Inflammatory macrophage treated with lipopolysaccharide for 1 hour (primary cell): ENCODE data around the gene LRRC37A3.
"Not testable (repeated sequence)": the region's sequence is repeated elsewhere in the genome, so short reads cannot be mapped to it uniquely, and the experiment has no call there.

ENCODE experiments used
- DNase-seq, 2 donors: peaks; one replicate each; pipeline ENCODE4 v3.0.0-alpha.2; 2020 to 2022

Gene LRRC37A3

DNA sequence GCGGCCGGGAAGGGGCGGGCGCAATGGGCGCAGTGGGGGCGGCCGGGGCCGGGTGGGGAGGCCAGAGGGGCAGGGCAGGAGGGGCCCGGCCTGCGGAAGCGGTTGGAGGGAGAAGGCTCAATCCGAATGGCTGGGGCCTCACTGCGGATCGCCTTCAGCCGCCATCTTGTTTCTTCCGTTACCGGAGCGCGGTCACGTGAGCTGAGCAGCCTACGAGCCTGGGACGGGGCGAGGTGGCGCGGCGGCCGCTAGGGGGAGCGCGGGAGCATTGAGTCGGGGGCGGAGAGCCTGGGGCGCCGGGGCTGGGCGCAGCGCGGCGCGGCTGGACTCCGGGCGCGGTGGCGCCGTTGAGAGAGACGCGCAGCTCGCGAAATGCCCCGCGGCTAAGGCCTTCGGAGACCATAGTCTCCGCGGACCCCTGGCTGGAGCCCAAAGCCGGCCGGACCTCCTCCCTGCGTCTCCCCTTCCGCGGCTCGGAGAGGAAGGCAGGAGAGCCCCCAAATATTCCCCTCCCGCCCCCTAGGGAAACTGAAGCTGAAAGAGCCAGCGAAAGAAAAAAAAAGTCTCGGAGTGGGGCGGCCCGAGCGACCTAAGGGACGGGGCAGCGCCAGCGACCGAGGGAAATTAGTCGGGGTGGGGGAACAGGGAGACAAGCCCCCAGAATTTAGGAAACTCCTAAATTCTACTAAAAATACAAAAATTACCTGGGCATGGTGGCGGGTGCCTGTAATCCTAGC is at the start of gene LRRC37A3:
Gene LRRC37A3, minus strand, starts transcription at position 190 of the 737 bp plus-strand sequence. CDS start 22,221 bp downstream, outside the sequence.
- peak; percentile 94 to 99 for DNase-seq

GRCh38 chr17:64965873-64966287 is 46.6 kb upstream of the LRRC37A3 start:
- DNase-seq, result peak; percentile 29 to 40

DNA sequence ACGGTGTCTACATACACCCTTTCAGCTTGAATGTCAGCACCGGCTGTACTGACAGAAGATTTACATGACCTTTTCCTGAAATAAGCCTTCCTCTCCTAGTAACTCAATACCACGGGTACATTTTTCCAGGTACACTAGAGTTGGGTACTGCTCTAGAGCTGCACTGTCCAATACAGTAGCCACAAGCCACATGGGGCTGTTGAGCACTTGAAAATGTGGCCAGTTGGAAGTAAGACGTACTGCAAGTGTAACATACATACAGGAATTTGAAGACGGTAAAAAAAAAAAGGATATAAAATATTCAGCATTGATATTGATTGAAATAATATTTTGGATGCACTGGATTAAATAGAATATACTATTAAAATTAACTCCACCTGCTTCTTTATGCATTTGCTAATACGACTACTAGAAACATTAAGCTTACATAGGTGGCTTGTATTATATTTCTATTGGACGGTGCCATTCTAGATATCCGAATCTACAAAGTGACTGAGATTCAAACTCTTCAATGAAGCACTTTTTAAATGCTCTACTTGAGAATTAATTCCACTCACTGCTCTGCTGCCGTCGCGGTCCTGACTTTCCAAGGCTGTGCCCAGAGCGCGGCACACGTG is 46.1 kb upstream of the LRRC37A3 start:
- DNase-seq, result not testable (repeated sequence)

- DNase-seq, result no peak
These were observed 45.5 kb upstream of the LRRC37A3 start for GRCh38 chr17:64964796-64965195.

GRCh38 chr17:64963814-64964213 is 44.5 kb upstream of the LRRC37A3 start:
- DNase-seq, result peak; percentile 10 to 20

DNA sequence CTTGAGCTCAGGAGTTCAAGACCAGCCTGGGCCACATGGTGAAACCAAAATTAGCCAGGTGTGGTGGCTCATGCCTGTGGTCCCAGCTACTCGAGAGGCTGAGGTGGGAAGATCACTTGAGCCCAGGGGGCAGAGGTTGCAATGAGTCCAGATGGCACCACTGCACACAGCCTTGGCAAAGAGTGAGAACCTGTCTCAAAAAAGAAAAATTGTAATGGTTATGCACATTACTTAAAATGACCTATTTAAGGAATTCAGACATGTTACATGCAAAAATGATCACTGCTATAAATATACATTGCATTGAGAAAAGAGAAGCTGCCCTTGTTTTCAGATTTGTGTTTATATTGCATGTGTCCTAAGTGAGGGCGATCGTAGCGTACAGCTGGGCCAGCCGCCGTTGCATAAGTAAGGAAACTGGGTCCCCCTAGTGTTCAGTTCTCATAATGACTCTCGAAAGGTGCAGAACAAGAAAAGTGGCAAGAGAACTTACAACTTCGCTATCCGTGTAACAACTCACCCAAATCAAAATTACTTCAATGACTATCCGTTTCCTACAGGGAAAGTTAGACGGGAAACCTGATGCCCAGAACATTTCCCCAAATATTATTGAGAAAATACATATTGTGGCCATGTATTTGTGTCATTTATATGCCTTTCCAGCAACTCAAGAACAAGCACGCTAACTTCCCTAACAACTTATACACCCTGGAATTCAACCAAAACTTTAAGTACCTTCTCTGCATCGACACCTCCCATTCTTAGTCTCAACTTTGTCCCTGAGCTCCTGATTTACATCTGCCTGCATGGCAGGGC is 42.5 kb upstream of the LRRC37A3 start:
- peak; percentile 41 to 77 for DNase-seq

DNA sequence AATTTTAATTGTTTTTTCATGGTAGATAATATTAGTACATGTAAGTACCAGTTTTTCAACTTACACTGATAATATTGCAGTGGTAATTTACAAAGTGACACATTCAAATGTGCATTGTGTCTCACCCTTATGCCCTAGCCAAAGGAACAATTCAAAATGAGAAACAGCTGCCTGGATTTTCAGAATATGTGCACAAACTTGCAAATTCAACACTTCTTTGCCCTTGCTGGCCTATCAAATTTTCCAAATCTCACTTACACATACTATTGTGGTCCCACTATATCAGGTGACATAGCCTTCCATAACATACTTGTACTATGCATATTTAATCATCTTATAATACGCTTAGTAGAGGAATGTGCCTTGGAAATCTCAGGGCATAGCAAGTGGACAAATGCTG is 32.6 kb upstream of the LRRC37A3 start:
- DNase-seq, result no peak

DNA sequence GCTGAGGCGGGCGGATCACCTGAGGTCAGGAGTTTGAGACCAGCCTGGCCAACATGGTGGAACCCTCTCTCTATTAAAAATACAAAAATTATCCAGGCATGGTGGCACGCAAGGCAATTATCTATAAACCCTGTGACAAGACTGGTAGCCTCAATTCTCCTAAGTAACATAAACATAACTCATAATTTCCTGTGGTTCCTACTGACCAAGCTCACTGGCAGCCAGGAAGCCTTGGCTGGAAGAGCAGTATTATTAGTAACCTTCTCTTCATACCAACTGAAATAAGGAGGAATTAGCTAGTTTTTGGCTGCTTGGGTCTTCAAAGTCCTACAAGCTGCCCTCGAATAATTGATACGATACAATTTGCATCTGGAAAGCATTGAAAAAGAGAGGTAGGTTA is 31.6 kb upstream of the LRRC37A3 start:
- DNase-seq, result no peak

GRCh38 chr17:64947152-64947551 is 27.9 kb upstream of the LRRC37A3 start:
- DNase-seq, result no peak

DNA sequence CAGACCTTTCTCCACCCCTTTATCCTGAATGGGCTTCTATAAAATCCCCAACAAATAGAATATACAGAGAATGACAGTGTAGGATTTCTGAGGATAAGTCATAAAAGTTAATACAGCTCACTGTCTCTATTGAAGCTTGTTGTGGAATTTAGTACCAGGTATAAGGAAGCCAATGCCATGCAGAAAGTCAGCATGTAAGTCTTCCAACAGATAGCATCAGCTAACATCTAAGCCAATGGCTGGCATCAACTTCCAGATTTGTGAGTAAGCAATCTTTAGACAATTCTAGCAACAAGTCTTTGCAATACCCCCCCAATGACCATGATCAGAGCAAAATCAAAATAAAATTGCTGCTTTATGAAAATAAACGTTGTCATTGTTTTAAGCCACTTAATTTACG is 22.5 kb upstream of the LRRC37A3 start:
- DNase-seq, result no peak

DNA sequence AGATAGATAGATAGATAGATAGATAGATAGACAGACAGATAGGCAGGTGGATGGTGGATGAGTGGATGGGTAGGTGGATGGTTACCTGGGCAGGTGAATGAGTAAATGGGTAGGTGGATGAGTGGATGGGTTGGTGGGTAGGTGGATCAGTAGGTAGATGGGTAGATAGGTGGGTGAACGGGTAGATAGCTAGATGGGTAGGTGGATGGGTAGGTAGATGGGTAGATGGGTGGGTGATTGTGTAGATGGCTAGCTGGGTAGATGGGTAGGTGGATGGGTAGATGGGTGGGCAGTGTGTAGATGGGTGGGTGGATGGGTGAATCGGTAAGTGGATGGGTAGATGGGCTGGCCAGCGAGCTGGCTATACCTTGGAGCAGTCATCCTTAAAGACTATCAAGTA is 21.8 kb upstream of the LRRC37A3 start:
- DNase-seq, result no peak

DNA sequence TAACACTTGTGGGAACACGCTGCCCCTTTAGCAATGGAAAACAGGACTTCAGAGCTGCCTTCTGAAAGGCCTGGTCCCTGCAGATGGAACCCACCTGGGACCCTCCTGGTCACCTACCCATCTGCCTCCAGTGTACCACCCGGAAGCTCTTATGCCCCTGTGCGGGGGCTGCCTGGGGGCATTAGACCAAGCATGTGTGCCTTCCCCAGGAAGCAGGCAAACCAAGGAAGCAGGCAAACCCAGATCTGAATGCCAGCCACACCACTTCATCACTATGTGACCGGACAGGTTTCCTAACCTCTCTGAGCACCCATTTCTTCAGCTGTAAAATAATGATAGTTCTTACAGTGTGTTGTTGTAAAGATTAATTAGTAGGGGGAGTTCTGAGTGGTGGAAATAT is 20.8 kb upstream of the LRRC37A3 start:
- no peak for DNase-seq

GRCh38 chr17:64938925-64939474 is 19.7 kb upstream of the LRRC37A3 start:
- peak; percentile 42 to 63 for DNase-seq

DNA sequence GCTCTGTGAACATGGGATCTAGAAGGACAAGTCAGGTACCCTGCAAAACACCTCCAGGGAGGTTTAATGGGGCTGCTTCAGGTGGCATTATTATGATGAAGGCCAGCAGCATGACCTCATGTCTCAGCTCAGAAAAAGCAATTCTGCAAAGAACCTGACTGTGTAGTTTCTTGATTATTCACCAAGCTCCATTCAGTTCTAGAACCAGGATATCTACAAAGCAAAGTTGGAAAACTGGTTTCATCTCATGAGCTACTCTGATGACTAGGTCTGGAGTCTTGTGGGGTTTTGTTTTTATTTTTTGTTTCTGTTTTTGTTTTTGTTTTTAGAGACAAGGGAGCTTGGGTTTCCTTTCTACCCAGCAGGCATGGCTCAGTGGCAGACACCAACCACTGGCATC is 19.0 kb upstream of the LRRC37A3 start:
- DNase-seq, result no peak

- DNase-seq, result no peak
These were observed 16.8 kb upstream of the LRRC37A3 start for GRCh38 chr17:64936117-64936516.

- DNase-seq, result not testable (repeated sequence)
These were observed 15.1 kb upstream of the LRRC37A3 start for GRCh38 chr17:64934284-64934778.

DNA sequence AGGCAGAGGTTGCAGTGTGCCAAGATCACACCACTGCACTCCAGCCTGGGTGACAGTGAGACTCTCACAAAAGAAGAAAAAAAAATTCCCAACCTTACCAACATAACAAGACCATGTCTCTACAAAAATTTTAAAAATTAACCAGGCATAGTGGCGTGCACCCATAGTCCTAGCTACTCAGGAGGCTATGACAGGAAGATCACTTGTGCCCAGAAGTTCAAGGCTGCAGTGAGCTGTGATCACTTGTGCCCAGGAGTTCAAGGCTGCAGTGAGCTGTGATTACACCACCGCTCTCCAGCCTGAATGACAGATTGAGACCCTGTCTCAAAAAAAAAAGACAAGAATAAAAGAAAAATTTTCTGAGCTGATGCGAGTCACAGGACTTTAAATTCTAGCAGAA is 13.6 kb upstream of the LRRC37A3 start:
- DNase-seq, result not testable (repeated sequence)

GRCh38 chr17:64930374-64930773 is 11.1 kb upstream of the LRRC37A3 start:
- DNase-seq, result not testable (repeated sequence)

DNA sequence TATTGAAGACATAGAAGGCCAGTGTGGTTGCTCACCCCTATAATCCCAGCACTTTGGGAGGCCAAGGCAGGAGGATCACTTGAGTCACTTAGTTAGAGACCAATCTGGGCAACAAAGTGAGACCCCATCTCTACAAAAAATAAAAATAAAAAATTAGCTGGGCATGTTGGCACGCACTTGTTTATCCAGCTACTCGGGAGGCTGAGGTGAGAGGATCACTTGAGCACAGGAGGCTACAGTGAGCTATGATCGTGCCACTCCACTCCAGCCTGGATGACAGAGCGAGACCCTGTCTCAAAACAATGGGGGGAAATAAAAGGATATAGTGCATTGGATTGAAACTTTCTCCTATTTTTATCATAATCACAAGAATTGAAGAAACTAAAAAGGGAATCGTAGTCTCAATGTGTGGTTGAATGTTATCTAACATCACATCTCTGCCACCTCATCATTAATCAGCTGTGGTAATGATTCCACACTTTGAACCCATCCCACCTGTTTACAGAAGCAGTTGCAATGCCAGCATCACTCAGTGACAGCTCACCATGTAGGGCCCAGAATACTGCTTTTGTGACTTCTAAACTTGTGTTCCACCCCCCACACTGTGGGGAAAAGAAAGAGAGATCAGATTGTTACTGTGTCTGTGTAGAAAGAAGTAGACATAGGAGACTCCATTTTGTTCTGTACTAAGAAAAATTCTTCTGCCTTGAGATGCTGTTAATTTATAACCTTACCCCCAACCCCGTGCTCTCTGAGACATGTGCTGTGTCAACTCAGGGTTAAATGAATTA is 10.3 kb upstream of the LRRC37A3 start:
- DNase-seq, result not testable (repeated sequence)

DNA sequence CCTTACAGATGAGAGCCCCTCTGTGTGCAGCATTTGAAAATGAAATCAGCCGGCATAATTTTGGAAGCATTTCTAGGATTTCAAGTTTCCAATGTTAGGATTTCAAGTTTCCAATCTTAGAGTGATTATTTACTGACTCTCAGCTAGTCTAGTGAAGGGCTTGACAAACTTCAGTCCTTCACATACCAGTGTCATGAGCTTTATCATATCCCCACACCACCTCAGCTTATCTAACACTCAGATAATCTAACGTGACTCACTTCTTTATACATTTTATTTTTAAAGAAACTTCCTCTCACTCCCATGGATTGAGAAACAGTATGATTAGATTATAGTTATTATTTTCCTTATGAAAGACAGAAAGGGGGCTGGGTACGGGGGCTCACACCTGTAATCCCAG is 9.4 kb upstream of the LRRC37A3 start:
- DNase-seq, result not testable (repeated sequence)

DNA sequence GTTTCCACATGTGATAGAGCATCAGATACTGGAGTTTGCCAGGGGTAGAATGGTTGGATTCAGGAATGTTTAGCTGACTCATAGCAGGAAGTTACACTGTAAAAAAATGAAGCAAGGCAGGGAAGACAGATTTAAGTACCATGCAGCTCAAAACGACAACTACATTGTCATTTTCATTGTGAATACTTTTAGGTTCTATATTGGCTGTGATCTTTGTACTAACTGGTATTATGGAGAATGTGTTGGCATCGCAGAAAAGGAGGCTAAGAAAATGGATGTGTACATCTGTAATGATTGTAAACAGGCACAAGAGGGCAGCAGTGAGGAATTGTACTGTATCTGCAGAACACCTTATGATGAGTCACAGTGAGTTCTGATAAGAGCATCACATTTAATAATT is 8.2 kb upstream of the LRRC37A3 start:
- peak; percentile 17 to 69 for DNase-seq

- not testable (repeated sequence) for DNase-seq
These were observed 7.2 kb upstream of the LRRC37A3 start for GRCh38 chr17:64926430-64926829.
